ENCODE results near the gene CSTPP1.
A peak's percentile ranks its signal among the peaks of the same experiment; 100 is the strongest.
"Not testable (repeated sequence)": the region's sequence is repeated elsewhere in the genome, so short reads cannot be mapped to it uniquely, and the experiment has no call there.

Gene CSTPP1

GRCh38 chr11:47183031-47183856 is 246.7 kb downstream of the CSTPP1 start:
- Histone ChIP-seq H3K9me3 (ENCODE audit: insufficient read depth, low read depth, low read length) (no peaks in the 10 kb centered on the region), H3K4me3 (ENCODE audit: low read length) (no peak overlapping the region), H3K27ac (ENCODE audit: low read length) (no peak overlapping the region), H3K4me1 (ENCODE audit: insufficient read depth, low read length) (peaks cover 15% of the 10 kb centered on the region), H3K27me3 (ENCODE audit: insufficient read depth, low read length) (peaks cover 19% of the 10 kb centered on the region), H3K9ac (ENCODE audit: low read depth, low read length) (no peak overlapping the region), H3K36me3 (ENCODE audit: insufficient read depth, low read depth, low read length) (peaks cover 16% of the 10 kb centered on the region)

- peak overlapping the region; percentile 91; the same call in 1 of the 2 replicates for H3K9ac ChIP-seq (ENCODE audit: low read depth, low read length)
- H3K36me3 ChIP-seq (ENCODE audit: insufficient read depth, low read depth, low read length) = peaks cover 10% of the 10 kb centered on the region
- H3K4me3 ChIP-seq (ENCODE audit: low read length) = no peak overlapping the region
- no peaks in the 10 kb centered on the region for H3K9me3 ChIP-seq (ENCODE audit: insufficient read depth, low read depth, low read length)
- peak overlapping the region; percentile 90 for H3K27ac ChIP-seq (ENCODE audit: low read length)
- peaks cover 25% of the 10 kb centered on the region for H3K27me3 ChIP-seq (ENCODE audit: insufficient read depth, low read length)
- peaks cover 15% of the 10 kb centered on the region for H3K4me1 ChIP-seq (ENCODE audit: insufficient read depth, low read length)
Measured at GRCh38 chr11:47183969-47184368, 247.4 kb downstream of the CSTPP1 start.

- peaks cover 15% of the 10 kb centered on the region for H3K4me1 ChIP-seq (ENCODE audit: insufficient read depth, low read length)
- peaks cover 32% of the 10 kb centered on the region for H3K27me3 ChIP-seq (ENCODE audit: insufficient read depth, low read length)
- peak overlapping the region; percentile 90 for H3K27ac ChIP-seq (ENCODE audit: low read length)
- H3K9me3 ChIP-seq (ENCODE audit: insufficient read depth, low read depth, low read length) = no peaks in the 10 kb centered on the region
- H3K4me3 ChIP-seq (ENCODE audit: low read length) = peak overlapping the region; percentile 79
- H3K36me3 ChIP-seq (ENCODE audit: insufficient read depth, low read depth, low read length) = peaks cover 2% of the 10 kb centered on the region
- peak overlapping the region; percentile 91 for H3K9ac ChIP-seq (ENCODE audit: low read depth, low read length)
Measured at GRCh38 chr11:47184711-47185304, 248.2 kb downstream of the CSTPP1 start.

- Histone ChIP-seq H3K9me3 (ENCODE audit: insufficient read depth, low read depth, low read length) (no peaks in the 10 kb centered on the region), H3K27me3 (ENCODE audit: insufficient read depth, low read length) (peaks cover 32% of the 10 kb centered on the region), H3K27ac (ENCODE audit: low read length) (peak overlapping the region; percentile 93), H3K4me1 (ENCODE audit: insufficient read depth, low read length) (peaks cover 15% of the 10 kb centered on the region), H3K9ac (ENCODE audit: low read depth, low read length) (peak overlapping the region; percentile 91), H3K36me3 (ENCODE audit: insufficient read depth, low read depth, low read length) (no peaks in the 10 kb centered on the region), H3K4me3 (ENCODE audit: low read length) (peak overlapping the region; percentile 79)
Measured at GRCh38 chr11:47185305-47186075, 248.9 kb downstream of the CSTPP1 start.

GRCh38 chr11:47186076-47186699 is 249.6 kb downstream of the CSTPP1 start, which contains the start of gene PACSIN3:
Gene PACSIN3 (minus strand): TSS chr11:47186434. CDS start chr11:47182727, 3,707 bp downstream.
- Histone ChIP-seq H3K27ac (ENCODE audit: low read length) (peak within 1 kb of the TSS; percentile 93), H3K36me3 (ENCODE audit: insufficient read depth, low read depth, low read length) (no peaks in the 10 kb centered on the region), H3K4me1 (ENCODE audit: insufficient read depth, low read length) (peaks cover 15% of the 10 kb centered on the region), H3K27me3 (ENCODE audit: insufficient read depth, low read length) (peaks cover 32% of the 10 kb centered on the region), H3K4me3 (ENCODE audit: low read length) (peak within 1 kb of the TSS; percentile 79), H3K9me3 (ENCODE audit: insufficient read depth, low read depth, low read length) (no peaks in the 10 kb centered on the region), H3K9ac (ENCODE audit: low read depth, low read length) (peak within 1 kb of the TSS; percentile 91)

GRCh38 chr11:47186700-47187695 is 250.4 kb downstream of the CSTPP1 start:
- Histone ChIP-seq H3K4me1 (ENCODE audit: insufficient read depth, low read length) (peaks cover 15% of the 10 kb centered on the region), H3K9ac (ENCODE audit: low read depth, low read length) (peak overlapping the region; percentile 64), H3K27ac (ENCODE audit: low read length) (no peak overlapping the region), H3K9me3 (ENCODE audit: insufficient read depth, low read depth, low read length) (no peaks in the 10 kb centered on the region), H3K36me3 (ENCODE audit: insufficient read depth, low read depth, low read length) (no peaks in the 10 kb centered on the region), H3K27me3 (ENCODE audit: insufficient read depth, low read length) (peaks cover 32% of the 10 kb centered on the region), H3K4me3 (ENCODE audit: low read length) (peak overlapping the region; percentile 79)

GRCh38 chr11:47187723-47188122 is 251.2 kb downstream of the CSTPP1 start:
- Histone ChIP-seq H3K27ac (ENCODE audit: low read length) (no peak overlapping the region), H3K27me3 (ENCODE audit: insufficient read depth, low read length) (peaks cover 32% of the 10 kb centered on the region), H3K9ac (ENCODE audit: low read depth, low read length) (peak overlapping the region; percentile 64; the same call in 1 of the 2 replicates), H3K4me1 (ENCODE audit: insufficient read depth, low read length) (peaks cover 15% of the 10 kb centered on the region), H3K4me3 (ENCODE audit: low read length) (peak overlapping the region; percentile 79), H3K36me3 (ENCODE audit: insufficient read depth, low read depth, low read length) (no peaks in the 10 kb centered on the region), H3K9me3 (ENCODE audit: insufficient read depth, low read depth, low read length) (no peaks in the 10 kb centered on the region)

- Histone ChIP-seq H3K27me3 (ENCODE audit: insufficient read depth, low read length) (peaks cover 32% of the 10 kb centered on the region), H3K4me3 (ENCODE audit: low read length) (no peak overlapping the region), H3K4me1 (ENCODE audit: insufficient read depth, low read length) (peaks cover 15% of the 10 kb centered on the region), H3K9ac (ENCODE audit: low read depth, low read length) (0 out of 2 replicates have a peak overlapping the region, but pooled peaks have one; percentile 64), H3K36me3 (ENCODE audit: insufficient read depth, low read depth, low read length) (no peaks in the 10 kb centered on the region), H3K27ac (ENCODE audit: low read length) (no peak overlapping the region), H3K9me3 (ENCODE audit: insufficient read depth, low read depth, low read length) (no peaks in the 10 kb centered on the region)
Measured at GRCh38 chr11:47188259-47188658, 251.7 kb downstream of the CSTPP1 start.

- Histone ChIP-seq H3K9me3 (ENCODE audit: insufficient read depth, low read depth, low read length) (no peaks in the 10 kb centered on the region), H3K4me3 (ENCODE audit: low read length) (no peak overlapping the region), H3K36me3 (ENCODE audit: insufficient read depth, low read depth, low read length) (no peaks in the 10 kb centered on the region), H3K4me1 (ENCODE audit: insufficient read depth, low read length) (peaks cover 11% of the 10 kb centered on the region), H3K9ac (ENCODE audit: low read depth, low read length) (no peak overlapping the region), H3K27me3 (ENCODE audit: insufficient read depth, low read length) (peaks cover 32% of the 10 kb centered on the region), H3K27ac (ENCODE audit: low read length) (no peak overlapping the region)
Measured at GRCh38 chr11:47189100-47189834, 252.7 kb downstream of the CSTPP1 start.

GRCh38 chr11:47191137-47191536 is 254.6 kb downstream of the CSTPP1 start:
- not testable (repeated sequence) for H3K9me3 ChIP-seq (ENCODE audit: insufficient read depth, low read depth, low read length); H3K9ac ChIP-seq (ENCODE audit: low read depth, low read length); H3K4me1 ChIP-seq (ENCODE audit: insufficient read depth, low read length); H3K36me3 ChIP-seq (ENCODE audit: insufficient read depth, low read depth, low read length); H3K27ac ChIP-seq (ENCODE audit: low read length); H3K4me3 ChIP-seq (ENCODE audit: low read length)
- H3K27me3 ChIP-seq (ENCODE audit: insufficient read depth, low read length) = peaks cover 32% of the 10 kb centered on the region

Data from iPS-20b (cell line).